K562 (cell line): ENCODE measurements around the gene AGAP1. TPM values are rescaled to one million over a fixed set of nuclear protein-coding genes. Genes with fewer than 3 reads are reported as not detected.

Experiments
- ATAC-seq: fragments of 200-7000 bp; cut with Tn5 transposase; 3 replicates; pipeline ENCODE4 v1.9.1; 2020; ENCODE audit warnings: moderate library complexity
- BruUV-seq: library from RNA; stranded (reverse); fragments of 400-500 nt; replicated peaks from 2 replicates; lab custom pipeline; 2021; lab: Mats Ljungman, UMichigan
- CTCF ChIA-PET: fragments of 300-600 bp; formaldehyde crosslinking; extraction: SDS; loops from one replicate; lab custom pipeline; 2021; ENCODE audit warnings: low intra/inter-chr PET ratio; lab: Yijun Ruan, JAX
- POLR2A ChIA-PET: fragments of 300-600, 350-650 bp; sonication (Branson Sonifier 250); formaldehyde crosslinking; extraction: SDS; loops from one replicate; lab custom pipeline; 2021; ENCODE audit warnings: antibody characterized with exemption, inconsistent platforms; lab: Yijun Ruan, JAX
- DNase-seq, 4 experiments: peaks; one replicate each; pipeline versions ENCODE4 v3.0.0 to v3.0.0-alpha.2; 2011 to 2018; ENCODE audit warnings: low spot score in 3 of 4, mixed read lengths in 3 of 4; ENCODE audit errors: extremely low read depth in 1 of 4
- FAIRE-seq: peaks from 2 replicates; lab custom pipeline; 2011; peaks lifted over from hg19 to GRCh38; lab: Jason Lieb, UNC
- H2AFZ ChIP-seq: 2 replicates; pipeline ENCODE4 v1.6.0; 2011; ENCODE audit warnings: low read depth, low read length, control low read depth, inconsistent platforms
- H3K27ac ChIP-seq: fragments of 200-600 bp; 3 replicates; pipeline ENCODE4 v1.8.0; 2011; ENCODE audit warnings: low read depth, mild to moderate bottlenecking, control low read depth, inconsistent platforms, low read length, moderate library complexity, mixed read lengths; ENCODE audit errors: extremely low read depth
- H3K27me3 ChIP-seq, 2 experiments: fragments of 300-600 bp in 1 of 2; 2 replicates in 1 of 2; 3 replicates in 1 of 2; pipeline versions ENCODE4 v1.6.0 to v1.8.0; 2011; ENCODE audit warnings: inconsistent platforms in 2 of 2, low read length in 2 of 2, mild to moderate bottlenecking in 1 of 2, mixed read lengths in 1 of 2, moderate library complexity in 1 of 2; ENCODE audit not compliant: control insufficient read depth in 2 of 2, insufficient read depth in 2 of 2
- H3K36me3 ChIP-seq: fragments of 300-600 bp; 3 replicates; pipeline ENCODE4 v1.8.0; 2011; ENCODE audit warnings: mild to moderate bottlenecking, low read length, inconsistent platforms; ENCODE audit not compliant: control insufficient read depth, insufficient read depth
- H3K4me1 ChIP-seq, 2 experiments: fragments of 200-600 bp in 1 of 2; replicated peaks in 1 of 2; 2 replicates in 1 of 2; 3 replicates in 1 of 2; pipeline versions ENCODE4 v1.5.1 to v1.8.0; 2011; ENCODE audit warnings: inconsistent platforms in 2 of 2, low read length in 2 of 2, mild to moderate bottlenecking in 1 of 2, mixed read lengths in 1 of 2, moderate library complexity in 1 of 2; ENCODE audit not compliant: control insufficient read depth in 2 of 2, insufficient read depth in 2 of 2
- H3K4me2 ChIP-seq: 2 replicates; pipeline ENCODE4 v1.6.1; 2011; ENCODE audit warnings: low read length, control low read depth, inconsistent platforms, mixed read lengths; ENCODE audit not compliant: insufficient read depth
- H3K4me3 ChIP-seq: fragments of 200-600 bp; sonication (generic), shearing (Covaris generic); 2 replicates; pipeline ENCODE4 v1.5.1; 2016; ENCODE audit warnings: control low read depth, inconsistent platforms
- H3K79me2 ChIP-seq: fragments of 200-600 bp; 3 replicates; pipeline ENCODE4 v1.8.0; 2011; ENCODE audit warnings: low read length, inconsistent platforms; ENCODE audit not compliant: control insufficient read depth, insufficient read depth
- H3K9ac ChIP-seq, 2 experiments: 2 replicates each; pipeline versions ENCODE4 v1.6.0 to v1.6.1; 2011; ENCODE audit warnings: low read depth in 2 of 2, low read length in 2 of 2, control low read depth in 1 of 2, inconsistent platforms in 1 of 2, mild to moderate bottlenecking in 1 of 2, mixed read lengths in 1 of 2; ENCODE audit not compliant: insufficient read depth in 1 of 2
- H3K9me1 ChIP-seq: one replicate; pipeline ENCODE4 v1.6.0; 2011; ENCODE audit warnings: inconsistent platforms, mild to moderate bottlenecking, low read length, moderate library complexity; ENCODE audit not compliant: control insufficient read depth, insufficient read depth
- H3K9me3 ChIP-seq: replicated peaks from 2 replicates; pipeline ENCODE4 v1.5.1; 2011; ENCODE audit warnings: low read depth, low read length, inconsistent platforms; ENCODE audit not compliant: control insufficient read depth, insufficient read depth
- H4K20me1 ChIP-seq: replicated peaks from 2 replicates; pipeline ENCODE4 v1.6.1; 2011; ENCODE audit warnings: low read length, inconsistent platforms, mixed read lengths; ENCODE audit not compliant: control insufficient read depth, insufficient read depth
- FOXP1 ChIP-seq: sonication (generic); formaldehyde crosslinking; IDR thresholded peaks from 2 replicates; pipeline ENCODE4 v1.8.0; 2022; ENCODE audit warnings: mild to moderate bottlenecking, missing genetic modification reagents
- JUN ChIP-seq, 2 experiments: sonication (generic) in 1 of 2; formaldehyde crosslinking in 1 of 2; IDR thresholded peaks; 2 replicates each; pipeline versions ENCODE4 v1.6.1 to v1.8.0; 2012 to 2022; ENCODE audit warnings: borderline replicate concordance in 2 of 2, mild to moderate bottlenecking in 2 of 2, improper control_type of control experiment in 1 of 2, low read depth in 1 of 2, low read length in 1 of 2, missing genetic modification reagents in 1 of 2
- WGBS: fragments of 100-300 bp; shearing (Covaris generic); methylation state at CpG from one replicate; pipeline ENCODE4 v1.1.6; 2016; ENCODE audit warnings: low coverage, mixed read lengths; ENCODE audit not compliant: insufficient coverage; ENCODE audit errors: missing lambda C conversion rate; 5-methylcytosine and 5-hydroxymethylcytosine counted together
- in situ Hi-C: fragments of 300-500 bp; cut with MboI; formaldehyde crosslinking; loops from 4 replicates; pipeline ENCODE4 v1.15.0; 2018; ENCODE audit warnings: inconsistent platforms, mixed read lengths
- intact Hi-C: fragments of 100-400 bp; cut with micrococcal nuclease; formaldehyde crosslinking; loops from 2 replicates; pipeline ENCODE4 v1.14.2; 2022
- polyA plus RNA-seq, 8 experiments: library from polyadenylated mRNA; depleted of rRNA in 4 of 8; stranded (reverse) in 5 of 8; unstranded in 3 of 8; fragments of >200 nt; fragmentation: Nextera tagmentation in 2 of 8; fragmentation: Illumina TruSeq in 1 of 8; extraction: Ambion mirVana in 2 of 8; extraction: Trizol in 1 of 8; gene quantifications; 2 replicates each; pipeline versions ENCODE4 v1.2.1 to v1.2.3, GENCODE V29; 2011 to 2014; ENCODE audit warnings: inconsistent platforms in 1 of 8, missing spikeins in 1 of 8
- total RNA-seq, 7 experiments: library from RNA; depleted of rRNA in 6 of 7; stranded (reverse); fragments of >200 nt in 6 of 7; fragmentation: Illumina TruSeq in 2 of 7; extraction: Trizol in 2 of 7; gene quantifications; 2 replicates each; pipeline versions ENCODE4 v1.2.1 to v1.2.3, GENCODE V29; 2011 to 2021; ENCODE audit warnings: low replicate concordance in 1 of 7
- TF ChIP-seq, protein P1 (sequence below), 3 experiments: fragments of 200-800 bp in 1 of 3; sonication (Bioruptor generic) in 1 of 3; sonication (generic) in 1 of 3; formaldehyde crosslinking in 1 of 3; IDR thresholded peaks; 2 replicates each; pipeline versions ENCODE4 v1.6.1 to v1.8.0; 2016 to 2022; ENCODE audit warnings: mild to moderate bottlenecking in 2 of 3, missing compliant biosample characterization in 2 of 3, missing genetic modification characterization in 2 of 3, missing genetic modification reagents in 1 of 3
- TF ChIP-seq, protein P2 (sequence below): fragments of 450-650 bp; IDR thresholded peaks from 2 replicates; pipeline ENCODE4 v1.6.1; 2016; ENCODE audit warnings: low read depth

Gene AGAP1
- total and polyA plus RNA-seq, 9 of the 15 experiments (the other 6 are each of a cell fraction or from before 2014, with no cell fraction given): 1.3 to 24.0 (median 10.6) TPM

DNA sequence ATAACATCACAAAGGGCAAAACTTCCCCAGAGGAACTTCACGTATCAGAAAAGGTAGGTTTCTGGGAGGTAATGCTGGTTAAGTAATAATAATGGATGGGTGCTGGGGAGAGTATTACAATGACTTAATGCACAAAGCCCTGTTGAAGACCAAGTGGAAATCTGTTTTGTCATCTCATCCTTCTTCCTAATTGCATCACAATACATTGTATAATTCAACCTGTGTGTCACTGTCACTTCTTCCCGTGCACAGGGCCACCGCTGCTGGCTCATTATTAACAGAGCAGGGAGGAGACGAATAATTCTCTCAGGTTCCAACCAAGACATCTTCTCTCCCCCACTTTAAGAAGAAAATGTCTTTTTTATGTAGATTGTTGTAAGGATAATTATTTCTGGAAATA lies 290.9 kb downstream of the AGAP1 start (continued):
- TF ChIP-seq, protein P1, sequence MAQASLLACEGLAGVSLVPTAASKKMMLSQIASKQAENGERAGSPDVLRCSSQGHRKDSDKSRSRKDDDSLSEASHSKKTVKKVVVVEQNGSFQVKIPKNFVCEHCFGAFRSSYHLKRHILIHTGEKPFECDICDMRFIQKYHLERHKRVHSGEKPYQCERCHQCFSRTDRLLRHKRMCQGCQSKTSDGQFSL (CRISPR knock-in tag; IDR thresholded peaks at IDR 0.05): no peak
- TF ChIP-seq, protein P1 (tag; IDR thresholded peaks at IDR 0.05): no peak
- TF ChIP-seq FOXP1 (no peak), JUN (IDR thresholded peaks at IDR 0.05; ENCODE audit: borderline replicate concordance, low read depth, low read length) (no peak), JUN (CRISPR knock-in tag; IDR thresholded peaks at IDR 0.05; ENCODE audit: borderline replicate concordance) (no peak)

- no peak overlapping the region for H3K27ac ChIP-seq
- no peak overlapping the region for H3K9ac ChIP-seq
- H3K79me2 ChIP-seq: no peaks in the 10 kb centered on the region
- ChIA-PET CTCF (no interaction called here), POLR2A (interaction anchor here (0.9 kb wide), 1 partner anchor 15 kb away, joined by 3 read pairs; no protein-coding TSS in a partner anchor)
- intact Hi-C loops: no loop called here
- DNase-seq: no peak
- H4K20me1 ChIP-seq: no peaks in the 10 kb centered on the region
- BruUV-seq: no TSS peak
- no peak overlapping the region for H3K4me2 ChIP-seq
- 85% methylated on average over 4 of the region's 4 CpGs for WGBS
- H3K9me1 ChIP-seq: no peaks in the 10 kb centered on the region
- H3K9me3 ChIP-seq: no peaks in the 10 kb centered on the region
- H2AFZ ChIP-seq: no peak overlapping the region
- H3K4me1 ChIP-seq: no peaks in the 10 kb centered on the region
- ATAC-seq: no peak
- TF ChIP-seq, protein P2, sequence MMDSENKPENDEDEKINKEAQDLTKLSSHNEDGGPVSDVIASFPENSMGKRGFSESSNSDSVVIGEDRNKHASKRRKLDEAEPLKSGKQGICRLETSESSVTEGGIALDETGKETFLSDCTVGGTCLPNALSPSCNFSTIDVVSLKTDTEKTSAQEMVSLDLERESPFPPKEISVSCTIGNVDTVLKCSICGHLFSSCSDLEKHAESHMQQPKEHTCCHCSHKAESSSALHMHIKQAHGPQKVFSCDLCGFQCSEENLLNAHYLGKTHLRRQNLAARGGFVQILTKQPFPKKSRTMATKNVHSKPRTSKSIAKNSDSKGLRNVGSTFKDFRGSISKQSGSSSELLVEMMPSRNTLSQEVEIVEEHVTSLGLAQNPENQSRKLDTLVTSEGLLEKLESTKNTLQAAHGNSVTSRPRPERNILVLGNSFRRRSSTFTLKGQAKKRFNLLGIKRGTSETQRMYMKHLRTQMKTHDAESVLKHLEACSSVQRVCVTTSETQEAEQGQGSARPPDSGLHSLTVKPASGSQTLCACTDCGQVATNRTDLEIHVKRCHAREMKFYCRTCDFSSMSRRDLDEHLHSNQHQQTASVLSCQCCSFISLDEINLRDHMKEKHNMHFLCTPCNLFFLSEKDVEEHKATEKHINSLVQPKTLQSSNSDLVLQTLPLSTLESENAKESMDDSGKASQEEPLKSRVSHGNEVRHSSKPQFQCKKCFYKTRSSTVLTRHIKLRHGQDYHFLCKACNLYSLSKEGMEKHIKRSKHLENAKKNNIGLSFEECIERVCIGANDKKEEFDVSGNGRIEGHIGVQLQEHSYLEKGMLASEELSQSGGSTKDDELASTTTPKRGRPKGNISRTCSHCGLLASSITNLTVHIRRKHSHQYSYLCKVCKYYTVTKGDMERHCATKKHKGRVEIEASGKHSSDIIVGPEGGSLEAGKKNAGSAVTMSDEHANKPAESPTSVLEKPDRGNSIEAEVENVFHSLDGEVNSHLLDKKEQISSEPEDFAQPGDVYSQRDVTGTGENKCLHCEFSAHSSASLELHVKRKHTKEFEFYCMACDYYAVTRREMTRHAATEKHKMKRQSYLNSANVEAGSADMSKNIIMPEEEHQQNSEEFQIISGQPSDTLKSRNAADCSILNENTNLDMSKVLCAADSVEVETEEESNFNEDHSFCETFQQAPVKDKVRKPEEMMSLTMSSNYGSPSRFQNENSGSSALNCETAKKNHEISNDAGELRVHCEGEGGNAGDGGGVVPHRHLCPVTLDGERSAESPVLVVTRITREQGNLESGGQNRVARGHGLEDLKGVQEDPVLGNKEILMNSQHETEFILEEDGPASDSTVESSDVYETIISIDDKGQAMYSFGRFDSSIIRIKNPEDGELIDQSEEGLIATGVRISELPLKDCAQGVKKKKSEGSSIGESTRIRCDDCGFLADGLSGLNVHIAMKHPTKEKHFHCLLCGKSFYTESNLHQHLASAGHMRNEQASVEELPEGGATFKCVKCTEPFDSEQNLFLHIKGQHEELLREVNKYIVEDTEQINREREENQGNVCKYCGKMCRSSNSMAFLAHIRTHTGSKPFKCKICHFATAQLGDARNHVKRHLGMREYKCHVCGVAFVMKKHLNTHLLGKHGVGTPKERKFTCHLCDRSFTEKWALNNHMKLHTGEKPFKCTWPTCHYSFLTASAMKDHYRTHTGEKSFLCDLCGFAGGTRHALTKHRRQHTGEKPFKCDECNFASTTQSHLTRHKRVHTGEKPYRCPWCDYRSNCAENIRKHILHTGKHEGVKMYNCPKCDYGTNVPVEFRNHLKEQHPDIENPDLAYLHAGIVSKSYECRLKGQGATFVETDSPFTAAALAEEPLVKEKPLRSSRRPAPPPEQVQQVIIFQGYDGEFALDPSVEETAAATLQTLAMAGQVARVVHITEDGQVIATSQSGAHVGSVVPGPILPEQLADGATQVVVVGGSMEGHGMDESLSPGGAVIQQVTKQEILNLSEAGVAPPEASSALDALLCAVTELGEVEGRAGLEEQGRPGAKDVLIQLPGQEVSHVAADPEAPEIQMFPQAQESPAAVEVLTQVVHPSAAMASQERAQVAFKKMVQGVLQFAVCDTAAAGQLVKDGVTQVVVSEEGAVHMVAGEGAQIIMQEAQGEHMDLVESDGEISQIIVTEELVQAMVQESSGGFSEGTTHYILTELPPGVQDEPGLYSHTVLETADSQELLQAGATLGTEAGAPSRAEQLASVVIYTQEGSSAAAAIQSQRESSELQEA: no peak
- no peak overlapping the region for H3K4me3 ChIP-seq
- in situ Hi-C loops: no loop called here
- no peaks in the 10 kb centered on the region for H3K27me3 ChIP-seq
- FAIRE-seq: no peak
- no peaks in the 10 kb centered on the region for H3K36me3 ChIP-seq
Measured at GRCh38 chr2:235789552-235789951, 295.7 kb downstream of the AGAP1 start.
